Heart right ventricle (tissue), 16 donors: ENCODE measurements around the gene HYAL1. TPM values are rescaled to one million over a fixed set of nuclear protein-coding genes. Genes with fewer than 3 reads are reported as not detected.

Experiments used
- ATAC-seq, 8 donors: fragments of 200-7000 bp; cut with Tn5 transposase; one replicate each; pipeline ENCODE4 v1.9.1; 2020; ENCODE audit warnings: mild to moderate bottlenecking in 8 of 8, moderate library complexity in 8 of 8, moderate number of reproducible peaks in 1 of 8
- DNase-seq, 2 donors: peaks; one replicate each; pipeline ENCODE4 v3.0.0-alpha.2; 2020
- H3K27ac ChIP-seq, 10 donors: fragments of 200-600 bp; sonication (generic) in 2 of 10; one replicate each; pipeline versions ENCODE4 v1.5.0 to v1.8.0; 2020 to 2022; ENCODE audit warnings: mild to moderate bottlenecking in 3 of 10
- H3K27me3 ChIP-seq, 7 donors: fragments of 200-600 bp; one replicate each; pipeline ENCODE4 v1.8.0; 2021 to 2022; ENCODE audit warnings: mild to moderate bottlenecking in 2 of 7
- H3K36me3 ChIP-seq, 9 donors: fragments of 200-600 bp; sonication (generic) in 1 of 9; one replicate each; pipeline versions ENCODE4 v1.5.0 to v1.8.0; 2020 to 2022; ENCODE audit warnings: mild to moderate bottlenecking in 2 of 9
- H3K4me1 ChIP-seq, 9 donors: fragments of 200-600 bp; sonication (generic) in 1 of 9; one replicate each; pipeline versions ENCODE4 v1.5.0 to v1.8.0; 2020 to 2022; ENCODE audit warnings: mild to moderate bottlenecking in 4 of 9
- H3K4me3 ChIP-seq, 10 donors: fragments of 200-600 bp; sonication (generic) in 2 of 10; one replicate each; pipeline versions ENCODE4 v1.5.0 to v1.8.0; 2020 to 2022; ENCODE audit warnings: mild to moderate bottlenecking in 7 of 10, moderate library complexity in 2 of 10
- H3K9me3 ChIP-seq, 11 donors: fragments of 200-600 bp in 10 of 11; sonication (generic) in 2 of 11; one replicate each; pipeline versions ENCODE4 v1.5.0 to v1.8.0; 2013 to 2022; ENCODE audit warnings: mild to moderate bottlenecking in 2 of 11, control low read depth in 1 of 11, moderate library complexity in 1 of 11
- CTCF ChIP-seq, 9 donors: fragments of 200-600 bp; sonication (generic) in 2 of 9; IDR thresholded peaks; one replicate each; pipeline versions ENCODE4 v1.5.0 to v1.8.0; 2021 to 2022; ENCODE audit warnings: antibody characterized with exemption in 9 of 9, mild to moderate bottlenecking in 5 of 9, moderate library complexity in 1 of 9
- WGBS, 2 donors: extraction: QIAGEN DNeasy Blood & Tissue Kit; methylation state at CpG; one replicate each; pipeline ENCODE4 v1.1.7; 2013; ENCODE audit warnings: inconsistent platforms in 1 of 2; 5-methylcytosine and 5-hydroxymethylcytosine counted together
- intact Hi-C, 10 donors: fragments of 100-400 bp; cut with DNase I; formaldehyde crosslinking; loops; one replicate each; pipeline versions ENCODE4 v1.11.1 to v1.14.2; 2022
- polyA plus RNA-seq, 2 donors: library from polyadenylated mRNA; stranded (reverse); fragments of 200-250 nt; gene quantifications; one replicate each; pipeline ENCODE4 v1.2.3, GENCODE V29; 2013
- total RNA-seq, 10 donors: library from RNA; stranded (reverse); fragmentation: NEBNext Ultra II Directional in 3 of 10; extraction: Animal tissue kit (Norgen Biotek cat#: 25700) in 3 of 10; gene quantifications; one replicate each; pipeline versions ENCODE4 v1.2.1 to v1.2.4, GENCODE V29; 2021 to 2023
- donor health status: Arrhythmogenic right ventricular cardiomyopathy.
- donor health status: ischemic (EF 13 %, LVEDD 7.1; RV severe dilation, severe dysfunction).
- donor health status: healthy with polysubstance abuse.
- donor health status: DM: no; HTN: yes; CAD: no.
- donor health status: DM: no; HTN: no; CAD: no.
- donor health status: ischemic (EF 25% LVEDD 6.9; RV normal size, moderate dysfunction).
- donor health status: ischemic (EF 25% LVEDD 5.7; RV mildly dilated, moderate dysfunction).
- donor health status: healthy.
- donor health status: DM: yes; HTN: yes; CAD: no.
- donor health status: Ischemic cardiomyopathy.
- donor health status: ischemic (EF 35%, LVEDD 5.7; RV mildly dilated, moderate dysfunction).
- donor health status: nonischemic (EF 11% LVEDD 7.7; RV severe dilation, severe dysfunction).
- donor health status: DM: yes; HTN: yes; CAD: no.
- donor health status: PGD.
- donor health status: ischemic (EF 29% LVEDD 5.4; RV normal size, mild dysfunction).
- donor health status: nonischemic (EF 23%, LVEDD 6.1; RV moderate dilation, normal function).

The HYAL1 gene
- total and polyA plus RNA-seq, 12 donors = 41.0 to 120 (median 66.7) TPM

- peak overlapping the region in 1 of 10 donors; percentile 65 for H3K4me3 ChIP-seq
- peaks cover 19 to 68% (median 49%) of the 10 kb centered on the region in 9 donors for H3K4me1 ChIP-seq
- TF ChIP-seq CTCF (IDR thresholded peaks at IDR 0.05) = no peak
- intact Hi-C loops = loop anchor here in 1 of 10 donors (10.0 kb wide), 1 partner anchor 1093 kb away; no protein-coding TSS in a partner anchor
- no peaks in the 10 kb centered on the region for H3K36me3 ChIP-seq
- H3K27me3 ChIP-seq = no peaks in the 10 kb centered on the region
- WGBS, 2 donors = 93% methylated on average over 13 of the region's 13 CpGs
- DNase-seq (no peak), ATAC-seq (no peak)
- peak overlapping the region in 1 of 10 donors; percentile 97 for H3K27ac ChIP-seq
- no peaks in the 10 kb centered on the region for H3K9me3 ChIP-seq
These were observed 38.7 kb upstream of the HYAL1 start for GRCh38 chr3:50341996-50342650.

- Histone ChIP-seq H3K36me3 (no peaks in the 10 kb centered on the region), H3K4me1 (peaks cover 19 to 63% (median 49%) of the 10 kb centered on the region in 9 donors), H3K27me3 (no peaks in the 10 kb centered on the region), H3K9me3 (no peaks in the 10 kb centered on the region), H3K4me3 (peak overlapping the region in 8 of 10 donors; percentile 47 to 88 (median 64)), H3K27ac (peak overlapping the region in 8 of 10 donors; percentile 90 to 100 (median 97))
- no peak for TF ChIP-seq CTCF (IDR thresholded peaks at IDR 0.05)
- intact Hi-C loops = loop anchor here in 1 of 10 donors (10.0 kb wide), 1 partner anchor 1093 kb away; no protein-coding TSS in a partner anchor
- DNase-seq = no peak
- no peak for ATAC-seq
- 89 to 96% methylated on average over 9 of the region's 9 CpGs for WGBS, 2 donors
These were observed 38.2 kb upstream of the HYAL1 start for GRCh38 chr3:50341537-50341936.

GRCh38 chr3:50340448-50341329 lies 37.3 kb upstream of the HYAL1 start, which contains the start of gene RASSF1:
RASSF1 (minus strand) TSS chr3:50340836; CDS start chr3:50340805, 31 bp downstream.
- ATAC-seq (peak; percentile 12 to 58 (median 38)), DNase-seq (peak; percentile 79 to 81)
- H3K4me3 ChIP-seq = peak within 1 kb of the TSS; percentile 46 to 88 (median 64)
- H3K4me1 ChIP-seq = peaks cover 17 to 64% (median 51%) of the 10 kb centered on the region in 9 donors
- H3K36me3 ChIP-seq = peaks cover 0 to 5% (median 0%) of the 10 kb centered on the region in 9 donors
- peak within 1 kb of the TSS; percentile 51 to 100 (median 96) for H3K27ac ChIP-seq
- intact Hi-C loops = loop anchor here in 1 of 10 donors (10.0 kb wide), 1 partner anchor 1094 kb away; no protein-coding TSS in a partner anchor
- no peaks in the 10 kb centered on the region for H3K27me3 ChIP-seq
- peak in 1 of 9 donors; percentile 12 for TF ChIP-seq CTCF (IDR thresholded peaks at IDR 0.05)
- WGBS, 2 donors = 6 to 8% methylated on average over 63 to 85 of the region's 85 CpGs
- no peaks in the 10 kb centered on the region for H3K9me3 ChIP-seq

DNA sequence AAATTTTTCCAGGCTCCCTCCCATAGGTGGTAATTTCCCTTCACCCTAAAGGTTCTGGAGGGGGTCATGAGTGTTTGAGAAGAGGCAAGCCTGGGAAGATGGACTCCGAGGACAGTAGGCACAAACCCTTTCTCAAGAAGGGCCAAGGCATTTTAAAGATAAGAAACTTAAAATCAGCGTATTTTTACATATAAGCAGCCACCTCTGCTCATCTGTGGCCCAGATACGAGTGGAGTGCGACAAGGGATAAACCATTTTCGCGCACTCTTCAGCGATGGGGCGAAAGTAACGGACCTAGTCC lies 36.7 kb upstream of the HYAL1 start:
- peak overlapping the region; percentile 51 to 100 (median 96) for H3K27ac ChIP-seq
- 22 to 35% methylated on average over 9 of the region's 9 CpGs for WGBS, 2 donors
- no peak for ATAC-seq
- no peaks in the 10 kb centered on the region for H3K9me3 ChIP-seq
- TF ChIP-seq CTCF (IDR thresholded peaks at IDR 0.05) = no peak
- H3K36me3 ChIP-seq = peaks cover 0 to 7% (median 0%) of the 10 kb centered on the region in 9 donors
- H3K27me3 ChIP-seq = no peaks in the 10 kb centered on the region
- DNase-seq = no peak
- intact Hi-C loops = loop anchor here in 1 of 10 donors (10.0 kb wide), 1 partner anchor 1095 kb away; no protein-coding TSS in a partner anchor
- H3K4me3 ChIP-seq = peak overlapping the region; percentile 46 to 88 (median 64)
- peaks cover 11 to 64% (median 51%) of the 10 kb centered on the region in 9 donors for H3K4me1 ChIP-seq
